B cell (primary cell): Measurements from ENCODE around the gene TMEM45A. TPM values are rescaled to one million over a fixed set of nuclear protein-coding genes. Genes with fewer than 3 reads are reported as not detected.

ENCODE experiments used
- ATAC-seq: fragments of 200-7000 bp; cut with Tn5 transposase; one replicate; pipeline ENCODE4 v1.10.0; 2021; ENCODE audit warnings: low read depth, mild to moderate bottlenecking, moderate number of reproducible peaks, moderate library complexity
- CTCF ChIA-PET: fragments of 350-600 bp; sonication (Branson Sonifier 250); formaldehyde crosslinking; loops from one replicate; lab custom pipeline; 2021; ENCODE audit warnings: antibody characterized with exemption, inconsistent platforms; lab: Charles Lee
- POLR2A ChIA-PET: fragments of 350-600 bp; sonication (Branson Sonifier 250); formaldehyde crosslinking; loops from one replicate; lab custom pipeline; 2021; ENCODE audit warnings: antibody characterized with exemption; lab: Charles Lee
- DNase-seq: peaks from one replicate; pipeline ENCODE4 v3.0.0; 2013
- H2AFZ ChIP-seq: 2 replicates; pipeline ENCODE4 v1.6.1; 2012; ENCODE audit warnings: mild to moderate bottlenecking, low read depth, low read length; ENCODE audit not compliant: insufficient read depth, poor library complexity, severe bottlenecking
- H3K27ac ChIP-seq, 2 donors: 1 replicate in 1 of 2; 2 replicates in 1 of 2; pipeline ENCODE4 v1.5.1; 2012 to 2013; ENCODE audit warnings: low read length in 2 of 2, mild to moderate bottlenecking in 2 of 2, moderate library complexity in 1 of 2
- H3K27me3 ChIP-seq, 4 experiments: fragments of 200-600 bp in 1 of 4; sonication (generic) in 1 of 4; replicated peaks in 1 of 4; 1 replicate in 2 of 4; 2 replicates in 2 of 4; pipeline versions ENCODE4 v1.6.1 to v1.7.0; 2013 to 2016; ENCODE audit warnings: low read length in 3 of 4, mild to moderate bottlenecking in 2 of 4, mixed read lengths in 1 of 4, moderate library complexity in 1 of 4; ENCODE audit not compliant: insufficient read depth in 4 of 4, control insufficient read depth in 3 of 4; ENCODE audit errors: control extremely low read depth in 1 of 4
- H3K36me3 ChIP-seq, 2 experiments: replicated peaks in 1 of 2; 1 replicate in 1 of 2; 2 replicates in 1 of 2; pipeline versions ENCODE4 v1.6.1 to v1.7.1; 2013; ENCODE audit warnings: low read length in 1 of 2; ENCODE audit not compliant: insufficient read depth in 2 of 2, control insufficient read depth in 1 of 2; ENCODE audit errors: control extremely low read depth in 1 of 2, extremely low read depth in 1 of 2
- H3K4me1 ChIP-seq, 2 donors: fragments of 200-600 bp in 1 of 2; sonication (generic) in 1 of 2; 1 replicate in 1 of 2; 2 replicates in 1 of 2; pipeline versions ENCODE4 v1.5.1 to v1.6.1; 2013 to 2017; ENCODE audit warnings: low read length in 2 of 2; ENCODE audit not compliant: control insufficient read depth in 2 of 2, insufficient read depth in 2 of 2
- H3K4me2 ChIP-seq: replicated peaks from 2 replicates; pipeline ENCODE3; 2012; ENCODE audit warnings: mild to moderate bottlenecking, low read depth, low read length; ENCODE audit not compliant: poor library complexity, severe bottlenecking
- H3K4me3 ChIP-seq, 5 experiments: fragments of 200-600 bp in 1 of 5; sonication (generic) in 1 of 5; 1 replicate in 3 of 5; 2 replicates in 2 of 5; pipeline versions ENCODE4 v1.5.1 to v1.7.0; 2011 to 2016; ENCODE audit warnings: low read length in 4 of 5, mild to moderate bottlenecking in 4 of 5, low read depth in 2 of 5, control low read depth in 1 of 5, moderate library complexity in 1 of 5; ENCODE audit not compliant: insufficient read depth in 1 of 5; ENCODE audit errors: control extremely low read depth in 1 of 5, extremely low read depth in 1 of 5
- H3K79me2 ChIP-seq: fragments of 200-600 bp; sonication (generic); one replicate; pipeline ENCODE4 v1.6.0; 2016; ENCODE audit warnings: low read length; ENCODE audit not compliant: control insufficient read depth, insufficient read depth
- H3K9ac ChIP-seq: fragments of 200-600 bp; sonication (generic); 2 replicates; pipeline ENCODE4 v1.6.1; 2017; ENCODE audit warnings: mild to moderate bottlenecking, low read length, moderate library complexity
- H3K9me3 ChIP-seq, 3 donors: one replicate each; pipeline versions ENCODE4 v1.6.1 to v1.7.1; 2013; ENCODE audit warnings: low read length in 2 of 3; ENCODE audit not compliant: control insufficient read depth in 2 of 3, insufficient read depth in 1 of 3; ENCODE audit errors: control extremely low read depth in 1 of 3
- H4K20me1 ChIP-seq: 2 replicates; pipeline ENCODE4 v1.6.0; 2012; ENCODE audit warnings: mild to moderate bottlenecking, low read length; ENCODE audit not compliant: insufficient read depth, control insufficient read depth, poor library complexity, severe bottlenecking
- H3K27ac Mint-ChIP-seq: one replicate; pipeline ENCODE4 v1.8.0; 2021; ENCODE audit warnings: mixed read lengths
- H3K27me3 Mint-ChIP-seq: one replicate; pipeline ENCODE4 v1.8.0; 2021; ENCODE audit warnings: mixed read lengths
- H3K4me1 Mint-ChIP-seq: one replicate; pipeline ENCODE4 v1.8.0; 2021; ENCODE audit warnings: mixed read lengths
- H3K4me3 Mint-ChIP-seq: one replicate; pipeline ENCODE4 v1.8.0; 2021; ENCODE audit warnings: mixed read lengths
- H3K9me3 Mint-ChIP-seq: one replicate; pipeline ENCODE4 v1.8.0; 2022; ENCODE audit warnings: mixed read lengths; ENCODE audit not compliant: insufficient read depth
- CTCF ChIP-seq: fragments of 200-600 bp; IDR thresholded peaks from one replicate; pipeline ENCODE4 v1.8.0; 2022; ENCODE audit warnings: antibody characterized with exemption, mild to moderate bottlenecking
- EZH2 ChIP-seq: IDR thresholded peaks from 2 replicates; pipeline ENCODE4 v1.6.1; 2012; ENCODE audit warnings: borderline replicate concordance, low read depth, mild to moderate bottlenecking, moderate library complexity, low read length; ENCODE audit not compliant: insufficient read depth, poor library complexity, severe bottlenecking
- WGBS: methylation state at CpG from one replicate; pipeline ENCODE4 v1.1.5; 2013; ENCODE audit warnings: missing lambda C conversion rate; ENCODE audit not compliant: insufficient coverage; 5-methylcytosine and 5-hydroxymethylcytosine counted together
- intact Hi-C: fragments of 100-400 bp; cut with micrococcal nuclease; formaldehyde crosslinking; loops from one replicate; pipeline ENCODE4 v1.10.0; 2022
- polyA plus RNA-seq: library from polyadenylated mRNA; depleted of rRNA; stranded (reverse); fragments of >200 nt; gene quantifications from 2 replicates; pipeline ENCODE4 v1.2.3, GENCODE V29; 2012
- total RNA-seq, 2 donors: library from RNA; stranded (reverse); fragments of 120-200 nt in 1 of 2; gene quantifications; 1 replicate in 1 of 2; 2 replicates in 1 of 2; pipeline versions ENCODE4 v1.2.3 to v1.2.4, GENCODE V29; 2013 to 2022

The TMEM45A gene
- total and polyA plus RNA-seq, 2 donors (not counting 1 experiment from before 2014, with no cell fraction given): 0.20 TPM; not detected in 1

GRCh38 chr3:100527347-100527735 is 34.9 kb downstream of the TMEM45A start:
- TF ChIP-seq EZH2: no peak
- no peak for TF ChIP-seq CTCF
- Histone ChIP-seq H3K4me3 (no peak overlapping the region), H3K9me3 (no peaks in the 10 kb centered on the region), H3K27ac (no peak overlapping the region), H3K4me2 (no peak overlapping the region), H3K27me3 (no peaks in the 10 kb centered on the region), H3K9ac (no peak overlapping the region), H3K4me1 (no peaks in the 10 kb centered on the region), H4K20me1 (no peaks in the 10 kb centered on the region), H3K79me2 (no peaks in the 10 kb centered on the region), H3K36me3 (no peaks in the 10 kb centered on the region), H2AFZ (no peak overlapping the region)
- intact Hi-C loops: no loop called here
- H3K4me3 Mint-ChIP-seq: no peak overlapping the region
- ChIA-PET POLR2A (no interaction called here), CTCF (no interaction called here)
- no CpG with 5 or more reads among the region's 1 CpG for WGBS
- H3K27me3 Mint-ChIP-seq: peaks cover 11% of the 10 kb centered on the region
- no peaks in the 10 kb centered on the region for H3K9me3 Mint-ChIP-seq
- H3K27ac Mint-ChIP-seq: no peak overlapping the region
- no peak for ATAC-seq
- DNase-seq: no peak
- H3K4me1 Mint-ChIP-seq: no peaks in the 10 kb centered on the region

- Histone ChIP-seq H3K4me1 (no peaks in the 10 kb centered on the region), H2AFZ (no peak overlapping the region), H3K27ac (no peak overlapping the region), H3K4me2 (no peak overlapping the region), H3K27me3 (no peaks in the 10 kb centered on the region), H3K36me3 (no peaks in the 10 kb centered on the region), H3K79me2 (no peaks in the 10 kb centered on the region), H4K20me1 (no peaks in the 10 kb centered on the region), H3K4me3 (no peak overlapping the region), H3K9ac (no peak overlapping the region), H3K9me3 (no peaks in the 10 kb centered on the region)
- TF ChIP-seq CTCF (no peak), EZH2 (no peak)
- ATAC-seq (no peak), DNase-seq (no peak)
- WGBS: no CpG with 5 or more reads among the region's 3 CpGs
- Mint-ChIP-seq H3K4me1 (no peaks in the 10 kb centered on the region), H3K27me3 (peaks cover 6% of the 10 kb centered on the region), H3K9me3 (no peaks in the 10 kb centered on the region), H3K27ac (no peak overlapping the region), H3K4me3 (no peak overlapping the region)
- POLR2A ChIA-PET: no interaction called here
- CTCF ChIA-PET: no interaction called here
- intact Hi-C loops: no loop called here
Observed at GRCh38 chr3:100531093-100531492, 38.7 kb downstream of the TMEM45A start.
